ENCODE data around the gene OTULINL. TPM values are rescaled to one million over a fixed set of nuclear protein-coding genes. Genes with fewer than 3 reads are reported as not detected.

Gene OTULINL
- total and polyA plus RNA-seq, 12 donors: 2.6 to 76.9 (median 8.0) TPM

DNA sequence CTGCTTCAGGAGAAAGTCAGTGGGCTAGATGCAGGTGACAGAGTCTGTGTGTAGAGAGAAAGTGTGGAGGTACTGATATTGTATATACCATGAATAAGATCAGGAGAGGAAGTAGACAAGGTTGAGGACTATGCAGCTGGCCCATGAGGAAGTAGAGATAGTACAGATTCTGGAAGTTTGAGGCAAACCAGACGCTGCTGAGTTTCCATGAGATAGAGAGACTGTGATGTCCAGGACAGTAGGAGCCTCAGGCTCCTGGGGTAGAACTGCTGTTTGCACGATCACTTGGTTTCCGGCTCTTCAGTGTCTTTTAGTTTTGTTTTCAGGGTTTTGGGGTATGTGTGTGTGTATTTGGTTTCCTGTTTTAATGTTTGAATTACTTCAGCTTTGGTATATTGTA, 13.6 kb downstream of the OTULINL start:
- peaks cover 0 to 11% of the 10 kb centered on the region in 2 donors for H3K4me1 ChIP-seq (replicated peaks in 1 of 2)
- H3K27ac ChIP-seq: peak overlapping the region in 4 of 5 donors; percentile 29 to 79 (median 70)
- peak in 2 of 7 donors; percentile 37 to 77 for DNase-seq
- 54 to 74% (median 67%) methylated on average over 3 of the region's 3 CpGs for WGBS, 4 donors
- H3K9me3 ChIP-seq (replicated peaks in 1 of 3): no peaks in the 10 kb centered on the region
- no peaks in the 10 kb centered on the region for H3K36me3 ChIP-seq (replicated peaks in 1 of 2)
- TF ChIP-seq, protein P1, sequence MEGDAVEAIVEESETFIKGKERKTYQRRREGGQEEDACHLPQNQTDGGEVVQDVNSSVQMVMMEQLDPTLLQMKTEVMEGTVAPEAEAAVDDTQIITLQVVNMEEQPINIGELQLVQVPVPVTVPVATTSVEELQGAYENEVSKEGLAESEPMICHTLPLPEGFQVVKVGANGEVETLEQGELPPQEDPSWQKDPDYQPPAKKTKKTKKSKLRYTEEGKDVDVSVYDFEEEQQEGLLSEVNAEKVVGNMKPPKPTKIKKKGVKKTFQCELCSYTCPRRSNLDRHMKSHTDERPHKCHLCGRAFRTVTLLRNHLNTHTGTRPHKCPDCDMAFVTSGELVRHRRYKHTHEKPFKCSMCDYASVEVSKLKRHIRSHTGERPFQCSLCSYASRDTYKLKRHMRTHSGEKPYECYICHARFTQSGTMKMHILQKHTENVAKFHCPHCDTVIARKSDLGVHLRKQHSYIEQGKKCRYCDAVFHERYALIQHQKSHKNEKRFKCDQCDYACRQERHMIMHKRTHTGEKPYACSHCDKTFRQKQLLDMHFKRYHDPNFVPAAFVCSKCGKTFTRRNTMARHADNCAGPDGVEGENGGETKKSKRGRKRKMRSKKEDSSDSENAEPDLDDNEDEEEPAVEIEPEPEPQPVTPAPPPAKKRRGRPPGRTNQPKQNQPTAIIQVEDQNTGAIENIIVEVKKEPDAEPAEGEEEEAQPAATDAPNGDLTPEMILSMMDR (IDR thresholded peaks at IDR 0.05): no peak
- no peaks in the 10 kb centered on the region for H3K27me3 ChIP-seq
- intact Hi-C loops (cut with DNase I): no loop called here
- H3K4me3 ChIP-seq: no peak overlapping the region

DNA sequence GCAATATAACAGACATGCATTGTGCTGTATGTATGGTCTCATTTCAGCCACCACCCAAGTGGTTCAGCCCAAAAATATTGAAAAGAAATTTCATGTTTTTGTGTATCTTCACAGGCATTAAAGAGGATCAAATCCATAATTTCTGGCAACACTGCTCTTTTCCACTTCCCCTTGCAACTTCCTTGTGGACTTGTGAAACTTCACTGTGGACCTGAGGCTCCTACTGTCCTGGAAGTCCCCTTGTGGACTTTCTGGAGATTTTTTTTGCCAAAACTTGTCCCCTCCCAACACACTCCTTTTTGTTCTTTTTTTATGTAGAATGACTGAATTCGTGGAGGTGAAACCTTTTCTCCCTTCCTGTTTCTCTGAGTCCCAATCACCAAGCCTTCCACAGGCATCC, 14.3 kb downstream of the OTULINL start:
- H3K27ac ChIP-seq: peak overlapping the region in 2 of 5 donors; percentile 75 to 79
- intact Hi-C loops (cut with DNase I): no loop called here
- WGBS, 4 donors: 33 to 63% (median 48%) methylated on average over 1 of the region's 1 CpG
- H3K4me3 ChIP-seq: no peak overlapping the region
- DNase-seq: peak in 1 of 7 donors; percentile 25
- H3K9me3 ChIP-seq (replicated peaks in 1 of 3): no peaks in the 10 kb centered on the region
- H3K27me3 ChIP-seq: no peaks in the 10 kb centered on the region
- TF ChIP-seq, protein P1 (IDR thresholded peaks at IDR 0.05): peak in 3 of 6 experiments; percentile 13 to 26 (median 15)
- TF ChIP-seq POLR2A (IDR thresholded peaks at IDR 0.05): no peak
- H3K36me3 ChIP-seq (replicated peaks in 1 of 2): no peaks in the 10 kb centered on the region
- peaks cover 0 to 11% of the 10 kb centered on the region in 2 donors for H3K4me1 ChIP-seq (replicated peaks in 1 of 2)

DNA sequence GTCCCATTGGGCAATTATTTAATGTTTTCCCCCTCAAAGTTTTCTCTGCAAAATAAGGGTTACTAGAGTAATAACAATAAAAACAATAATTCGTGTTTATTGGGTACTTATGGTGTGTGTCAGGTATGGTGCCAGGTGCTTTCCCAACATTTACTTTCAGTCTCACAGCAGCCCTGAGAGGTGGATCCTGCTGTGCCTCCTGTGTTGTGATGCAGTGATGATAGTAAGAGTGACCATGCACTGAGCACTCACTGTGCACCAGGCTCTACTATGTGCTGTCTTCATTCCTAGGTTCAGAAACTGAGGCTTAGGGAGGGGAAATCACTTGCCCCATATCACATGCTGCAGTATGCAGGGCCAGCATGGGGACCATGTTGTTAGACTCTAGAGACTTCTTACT, 15.5 kb downstream of the OTULINL start:
- no peak for DNase-seq
- Histone ChIP-seq H3K4me3 (no peak overlapping the region), H3K4me1 (replicated peaks in 1 of 2) (peaks cover 0 to 11% of the 10 kb centered on the region in 2 donors), H3K36me3 (replicated peaks in 1 of 2) (no peaks in the 10 kb centered on the region), H3K27ac (peak overlapping the region in 1 of 5 donors; percentile 75), H3K9me3 (replicated peaks in 1 of 3) (no peaks in the 10 kb centered on the region), H3K27me3 (no peaks in the 10 kb centered on the region)
- WGBS, 4 donors: 68 to 86% (median 74%) methylated on average over 1 of the region's 1 CpG
- intact Hi-C loops (cut with DNase I): no loop called here
- TF ChIP-seq, protein P1 (IDR thresholded peaks at IDR 0.05): no peak
- TF ChIP-seq POLR2A (IDR thresholded peaks at IDR 0.05): no peak

DNA sequence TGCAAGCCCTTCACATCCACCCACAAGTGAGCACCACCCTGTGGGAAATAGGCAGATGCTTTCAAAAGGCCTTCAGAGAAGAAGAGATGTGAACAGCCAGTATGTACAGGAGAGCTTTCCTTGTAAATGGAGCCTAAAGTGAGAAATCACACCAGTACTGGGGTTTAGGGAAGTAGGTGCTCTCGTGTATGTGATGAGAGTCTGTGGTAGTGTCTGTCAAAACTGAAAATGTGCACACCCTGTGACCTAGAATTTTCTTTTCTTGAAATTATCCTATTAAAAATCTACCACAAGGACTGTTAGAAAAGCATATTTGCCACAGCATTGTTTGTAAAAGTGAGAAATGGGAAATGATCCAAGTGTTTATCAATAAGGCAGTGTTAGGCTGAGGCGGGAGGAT, 16.6 kb downstream of the OTULINL start:
- H3K9me3 ChIP-seq (replicated peaks in 1 of 3): no peaks in the 10 kb centered on the region
- peaks cover 0 to 11% of the 10 kb centered on the region in 2 donors for H3K4me1 ChIP-seq (replicated peaks in 1 of 2)
- no peaks in the 10 kb centered on the region for H3K36me3 ChIP-seq (replicated peaks in 1 of 2)
- no peaks in the 10 kb centered on the region for H3K27me3 ChIP-seq
- H3K4me3 ChIP-seq: no peak overlapping the region
- WGBS, 4 donors: 72 to 85% (median 75%) methylated on average over 2 of the region's 2 CpGs
- TF ChIP-seq, protein P1 (IDR thresholded peaks at IDR 0.05): no peak
- TF ChIP-seq POLR2A (IDR thresholded peaks at IDR 0.05): no peak
- no peak for DNase-seq
- no peak overlapping the region for H3K27ac ChIP-seq
- intact Hi-C loops (cut with DNase I): no loop called here

All from adrenal gland (tissue), 12 donors.